HEK293 (cell line): ENCODE measurements around the gene UFD1.
A peak's percentile ranks its signal among the peaks of the same experiment; 100 is the strongest.

Experiments used
- CTCF ChIA-PET: fragments of 350-600 bp; formaldehyde crosslinking; extraction: SDS; loops from one replicate; lab custom pipeline; 2021; ENCODE audit warnings: antibody characterized with exemption; lab: Yijun Ruan, JAX
- POLR2A ChIA-PET: fragments of 300-600 bp; formaldehyde crosslinking; extraction: SDS; loops from one replicate; lab custom pipeline; 2020; ENCODE audit warnings: antibody characterized with exemption, inconsistent platforms; lab: Yijun Ruan, JAX
- H3K27ac ChIP-seq: fragments of 200-500 bp; sonication (Bioruptor generic); 2 replicates; pipeline ENCODE4 v1.5.1; 2014; ENCODE audit warnings: low read depth, low read length, control low read depth, inconsistent platforms; ENCODE audit errors: extremely low read depth
- H3K36me3 ChIP-seq, 2 experiments: fragments of 200-500 bp in 1 of 2; sonication (Bioruptor generic) in 1 of 2; 1 replicate in 1 of 2; 2 replicates in 1 of 2; pipeline ENCODE4 v1.5.1; 2014 to 2017; ENCODE audit warnings: inconsistent platforms in 2 of 2, low read length in 2 of 2; ENCODE audit not compliant: control insufficient read depth in 2 of 2, insufficient read depth in 1 of 2
- H3K4me1 ChIP-seq: fragments of 200-500 bp; sonication (Bioruptor generic); 2 replicates; pipeline ENCODE4 v1.5.1; 2014; ENCODE audit warnings: mild to moderate bottlenecking, low read length, inconsistent platforms; ENCODE audit not compliant: control insufficient read depth, insufficient read depth
- H3K4me3 ChIP-seq: 2 replicates; pipeline ENCODE4 v1.5.1; 2011; ENCODE audit warnings: low read depth, mild to moderate bottlenecking, control low read depth, low read length, moderate library complexity
- H3K9me3 ChIP-seq: fragments of 200-500 bp; sonication (Bioruptor generic); 2 replicates; pipeline ENCODE4 v1.5.1; 2014; ENCODE audit warnings: low read depth, low read length, inconsistent platforms; ENCODE audit not compliant: control insufficient read depth, insufficient read depth
- IKZF3 ChIP-seq: fragments of 450-650 bp; IDR thresholded peaks from 2 replicates; pipeline ENCODE4 v1.5.0; 2018; ENCODE audit warnings: missing biosample characterization, mild to moderate bottlenecking, missing genetic modification characterization, moderate library complexity
- KLF10 ChIP-seq: fragments of 450-650 bp; IDR thresholded peaks from 2 replicates; pipeline ENCODE4 v1.5.1; 2018; ENCODE audit warnings: missing biosample characterization, mild to moderate bottlenecking, missing genetic modification characterization
- ZNF23 ChIP-seq: fragments of 450-650 bp; formaldehyde crosslinking; IDR thresholded peaks from 2 replicates; pipeline ENCODE4 v1.5.1; 2016; ENCODE audit warnings: missing biosample characterization, missing genetic modification characterization, borderline replicate concordance
- ZNF24 ChIP-seq: fragments of 450-650 bp; formaldehyde crosslinking; IDR thresholded peaks from 2 replicates; pipeline ENCODE4 v1.5.1; 2016; ENCODE audit warnings: missing biosample characterization, missing genetic modification characterization
- ZNF292 ChIP-seq: fragments of 450-650 bp; formaldehyde crosslinking; IDR thresholded peaks from 2 replicates; pipeline ENCODE4 v1.5.1; 2016; ENCODE audit warnings: low read depth, missing biosample characterization, missing genetic modification characterization, borderline replicate concordance
- ZNF366 ChIP-seq: fragments of 450-650 bp; formaldehyde crosslinking; conservative IDR thresholded peaks from 2 replicates; pipeline ENCODE4 v1.5.1; 2016; ENCODE audit warnings: missing biosample characterization, missing genetic modification characterization
- ZNF473 ChIP-seq: fragments of 450-650 bp; formaldehyde crosslinking; IDR thresholded peaks from 2 replicates; pipeline ENCODE4 v1.5.1; 2017; ENCODE audit warnings: missing biosample characterization, missing genetic modification characterization
- ZNF48 ChIP-seq: fragments of 450-650 bp; formaldehyde crosslinking; IDR thresholded peaks from 2 replicates; pipeline ENCODE4 v1.5.1; 2016; ENCODE audit warnings: missing biosample characterization, missing genetic modification characterization
- ZNF548 ChIP-seq: fragments of 450-650 bp; formaldehyde crosslinking; IDR thresholded peaks from 2 replicates; pipeline ENCODE4 v1.5.1; 2016; ENCODE audit warnings: missing biosample characterization, missing genetic modification characterization
- ZNF610 ChIP-seq: fragments of 450-650 bp; formaldehyde crosslinking; IDR thresholded peaks from 2 replicates; pipeline ENCODE4 v1.5.1; 2016; ENCODE audit warnings: missing biosample characterization, missing genetic modification characterization, borderline replicate concordance
- ZNF654 ChIP-seq: fragments of 450-650 bp; formaldehyde crosslinking; IDR thresholded peaks from 2 replicates; pipeline ENCODE4 v1.5.1; 2016; ENCODE audit warnings: low read depth, missing biosample characterization, missing genetic modification characterization
- ZNF704 ChIP-seq: fragments of 450-650 bp; formaldehyde crosslinking; IDR thresholded peaks from 2 replicates; pipeline ENCODE4 v1.5.1; 2016; ENCODE audit warnings: missing biosample characterization, missing genetic modification characterization
- ZNF707 ChIP-seq: fragments of 450-650 bp; formaldehyde crosslinking; IDR thresholded peaks from 2 replicates; pipeline ENCODE4 v1.5.1; 2016; ENCODE audit warnings: missing biosample characterization, missing genetic modification characterization
- ZNF843 ChIP-seq: fragments of 450-650 bp; formaldehyde crosslinking; IDR thresholded peaks from 2 replicates; pipeline ENCODE4 v1.5.1; 2016; ENCODE audit warnings: missing biosample characterization, missing genetic modification characterization
- ZSCAN5A ChIP-seq: fragments of 450-650 bp; formaldehyde crosslinking; IDR thresholded peaks from 2 replicates; pipeline ENCODE4 v1.5.1; 2016; ENCODE audit warnings: missing biosample characterization, missing genetic modification characterization
- TF ChIP-seq, protein P1 (sequence below): fragments of 450-650 bp; formaldehyde crosslinking; IDR thresholded peaks from 2 replicates; pipeline ENCODE4 v1.5.1; 2016; ENCODE audit warnings: missing biosample characterization, missing genetic modification characterization
- TF ChIP-seq, protein P2 (sequence below): fragments of 450-650 bp; formaldehyde crosslinking; IDR thresholded peaks from 2 replicates; pipeline ENCODE4 v1.5.1; 2016; ENCODE audit warnings: missing biosample characterization, missing genetic modification characterization
- TF ChIP-seq, protein P3 (sequence below): fragments of 450-650 bp; formaldehyde crosslinking; IDR thresholded peaks from 2 replicates; pipeline ENCODE4 v1.5.1; 2016; ENCODE audit warnings: missing biosample characterization, missing genetic modification characterization
- TF ChIP-seq, protein P4 (sequence below): fragments of 450-650 bp; formaldehyde crosslinking; IDR thresholded peaks from 2 replicates; pipeline ENCODE4 v1.5.1; 2016; ENCODE audit warnings: missing biosample characterization, missing genetic modification characterization

UFD1 gene

DNA sequence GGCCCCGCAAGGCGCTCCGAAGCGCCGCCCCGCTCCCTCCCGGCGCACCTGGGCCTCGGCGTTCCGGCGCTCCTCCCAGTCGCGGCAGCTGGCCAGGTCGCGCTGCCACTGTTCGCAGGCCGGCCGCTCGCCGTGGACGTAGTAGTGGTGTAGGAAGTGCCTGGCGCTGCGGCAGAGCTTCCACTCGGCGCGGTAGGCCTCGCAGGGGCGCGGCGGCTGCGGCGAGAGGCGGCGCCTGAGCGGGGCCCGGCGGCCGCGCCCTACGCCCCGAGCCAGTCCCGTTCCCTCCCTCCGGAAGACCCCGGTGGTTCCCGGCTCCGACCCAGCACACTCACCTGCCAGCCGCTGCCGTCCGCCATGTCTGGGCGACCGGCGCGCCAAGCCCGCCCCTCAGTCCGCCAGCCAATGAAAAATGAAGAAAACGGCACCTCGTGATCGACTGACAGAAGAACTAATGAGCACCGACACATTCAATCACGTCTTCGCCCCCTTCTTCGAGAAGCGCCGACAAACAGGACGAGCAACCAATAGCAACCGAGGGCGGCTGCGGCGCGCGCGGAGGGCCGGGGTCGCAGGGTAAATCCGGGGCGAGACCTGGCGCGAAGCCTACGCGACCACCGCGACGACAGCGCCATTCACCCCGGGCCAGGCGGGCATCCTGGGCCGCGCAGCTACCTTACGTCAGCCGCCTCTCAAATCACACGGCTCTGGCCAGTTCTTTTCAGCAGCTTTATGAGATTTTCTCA, 31.5 kb downstream of the UFD1 start, which contains the start of gene C22orf39 (continued):
- TF ChIP-seq, protein P1, sequence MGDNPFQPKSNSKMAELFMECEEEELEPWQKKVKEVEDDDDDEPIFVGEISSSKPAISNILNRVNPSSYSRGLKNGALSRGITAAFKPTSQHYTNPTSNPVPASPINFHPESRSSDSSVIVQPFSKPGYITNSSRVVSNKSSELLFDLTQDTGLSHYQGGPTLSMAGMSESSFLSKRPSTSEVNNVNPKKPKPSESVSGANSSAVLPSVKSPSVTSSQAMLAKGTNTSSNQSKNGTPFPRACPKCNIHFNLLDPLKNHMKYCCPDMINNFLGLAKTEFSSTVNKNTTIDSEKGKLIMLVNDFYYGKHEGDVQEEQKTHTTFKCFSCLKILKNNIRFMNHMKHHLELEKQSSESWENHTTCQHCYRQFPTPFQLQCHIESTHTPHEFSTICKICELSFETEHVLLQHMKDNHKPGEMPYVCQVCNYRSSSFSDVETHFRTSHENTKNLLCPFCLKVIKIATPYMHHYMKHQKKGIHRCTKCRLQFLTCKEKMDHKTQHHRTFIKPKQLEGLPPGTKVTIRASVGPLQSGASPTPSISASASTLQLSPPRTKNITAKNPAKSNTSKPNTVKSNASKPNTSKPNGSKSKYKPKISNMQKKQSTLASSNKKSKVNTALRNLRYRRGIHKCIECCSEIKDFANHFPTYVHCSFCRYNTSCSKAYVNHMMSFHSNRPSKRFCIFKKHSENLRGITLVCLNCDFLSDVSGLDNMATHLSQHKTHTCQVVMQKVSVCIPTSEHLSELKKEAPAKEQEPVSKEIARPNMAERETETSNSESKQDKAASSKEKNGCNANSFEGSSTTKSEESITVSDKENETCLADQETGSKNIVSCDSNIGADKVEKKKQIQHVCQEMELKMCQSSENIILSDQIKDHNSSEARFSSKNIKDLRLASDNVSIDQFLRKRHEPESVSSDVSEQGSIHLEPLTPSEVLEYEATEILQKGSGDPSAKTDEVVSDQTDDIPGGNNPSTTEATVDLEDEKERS (tag by site-specific recombination), result no peak
- TF ChIP-seq ZNF24 (tag by site-specific recombination) (0 out of 2 replicates have a peak, but pooled peaks have one; percentile 61), ZNF473 (tag by site-specific recombination) (no peak), IKZF3 (tag by site-specific recombination) (no peak), ZNF48 (no peak), ZNF366 (tag by site-specific recombination) (no peak), KLF10 (tag by site-specific recombination) (no peak), ZNF23 (tag by site-specific recombination) (no peak), ZNF707 (tag by site-specific recombination) (no peak), ZNF704 (tag by site-specific recombination) (no peak)
- TF ChIP-seq, protein P2, sequence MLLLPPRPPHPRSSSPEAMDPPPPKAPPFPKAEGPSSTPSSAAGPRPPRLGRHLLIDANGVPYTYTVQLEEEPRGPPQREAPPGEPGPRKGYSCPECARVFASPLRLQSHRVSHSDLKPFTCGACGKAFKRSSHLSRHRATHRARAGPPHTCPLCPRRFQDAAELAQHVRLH (tag by site-specific recombination), result no peak
- TF ChIP-seq, protein P3, sequence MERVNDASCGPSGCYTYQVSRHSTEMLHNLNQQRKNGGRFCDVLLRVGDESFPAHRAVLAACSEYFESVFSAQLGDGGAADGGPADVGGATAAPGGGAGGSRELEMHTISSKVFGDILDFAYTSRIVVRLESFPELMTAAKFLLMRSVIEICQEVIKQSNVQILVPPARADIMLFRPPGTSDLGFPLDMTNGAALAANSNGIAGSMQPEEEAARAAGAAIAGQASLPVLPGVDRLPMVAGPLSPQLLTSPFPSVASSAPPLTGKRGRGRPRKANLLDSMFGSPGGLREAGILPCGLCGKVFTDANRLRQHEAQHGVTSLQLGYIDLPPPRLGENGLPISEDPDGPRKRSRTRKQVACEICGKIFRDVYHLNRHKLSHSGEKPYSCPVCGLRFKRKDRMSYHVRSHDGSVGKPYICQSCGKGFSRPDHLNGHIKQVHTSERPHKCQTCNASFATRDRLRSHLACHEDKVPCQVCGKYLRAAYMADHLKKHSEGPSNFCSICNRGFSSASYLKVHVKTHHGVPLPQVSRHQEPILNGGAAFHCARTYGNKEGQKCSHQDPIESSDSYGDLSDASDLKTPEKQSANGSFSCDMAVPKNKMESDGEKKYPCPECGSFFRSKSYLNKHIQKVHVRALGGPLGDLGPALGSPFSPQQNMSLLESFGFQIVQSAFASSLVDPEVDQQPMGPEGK (tag by site-specific recombination), result no peak; the same call in 1 of the 2 replicates

GRCh38 chr22:19446603-19447329, 32.2 kb downstream of the UFD1 start:
- H3K27ac ChIP-seq, result peak overlapping the region; percentile 78; the same call in 1 of the 2 replicates
- ChIA-PET CTCF (interaction anchor here (0.7 kb wide), 1 partner anchor 183 kb away, joined by 3 read pairs; no protein-coding TSS in a partner anchor), POLR2A (interaction anchor here (1.0 to 2.2 kb wide), 6 partner anchors 12 to 268 kb away, joined by 3 to 13 read pairs (median 5); partner anchors contain the start of genes CDC45, HIRA, MRPL40 and SLC25A1)
- peak overlapping the region; percentile 79 for H3K4me3 ChIP-seq
- H3K36me3 ChIP-seq, result peaks cover 5 to 70% of the 10 kb centered on the region in 2 experiments; a peak in 2 of 3 replicates
- no peaks in the 10 kb centered on the region for H3K9me3 ChIP-seq
- H3K4me1 ChIP-seq, result no peaks in the 10 kb centered on the region
- TF ChIP-seq ZSCAN5A (tag by site-specific recombination) (no peak), ZNF292 (tag by site-specific recombination) (no peak), ZNF610 (tag by site-specific recombination) (peak; percentile 52; the same call in 1 of the 2 replicates), ZNF843 (no peak), ZNF548 (tag by site-specific recombination) (no peak), ZNF654 (tag by site-specific recombination) (0 out of 2 replicates have a peak, but pooled peaks have one; percentile 2)
- TF ChIP-seq, protein P1 (tag by site-specific recombination), result peak; percentile 79; the same call in 1 of the 2 replicates
- TF ChIP-seq, protein P4, sequence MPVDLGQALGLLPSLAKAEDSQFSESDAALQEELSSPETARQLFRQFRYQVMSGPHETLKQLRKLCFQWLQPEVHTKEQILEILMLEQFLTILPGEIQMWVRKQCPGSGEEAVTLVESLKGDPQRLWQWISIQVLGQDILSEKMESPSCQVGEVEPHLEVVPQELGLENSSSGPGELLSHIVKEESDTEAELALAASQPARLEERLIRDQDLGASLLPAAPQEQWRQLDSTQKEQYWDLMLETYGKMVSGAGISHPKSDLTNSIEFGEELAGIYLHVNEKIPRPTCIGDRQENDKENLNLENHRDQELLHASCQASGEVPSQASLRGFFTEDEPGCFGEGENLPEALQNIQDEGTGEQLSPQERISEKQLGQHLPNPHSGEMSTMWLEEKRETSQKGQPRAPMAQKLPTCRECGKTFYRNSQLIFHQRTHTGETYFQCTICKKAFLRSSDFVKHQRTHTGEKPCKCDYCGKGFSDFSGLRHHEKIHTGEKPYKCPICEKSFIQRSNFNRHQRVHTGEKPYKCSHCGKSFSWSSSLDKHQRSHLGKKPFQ (tag by site-specific recombination), result 0 out of 2 replicates have a peak, but pooled peaks have one; percentile 17
